Stimulated activated naive CD8-positive, alpha-beta T cell treated with anti-CD3 and anti-CD28 coated beads, Interleukin-15, Interleukin-2, amounts not matched to agents 100 ng/mL and 50 ng/mL, for 24 hours (primary cell): ENCODE results near the gene MED26.

ENCODE experiments used
- H3K27ac Mint-ChIP-seq: one replicate; pipeline ENCODE4 v1.8.0; 2021; ENCODE audit warnings: mild to moderate bottlenecking, mixed read lengths
- H3K27me3 Mint-ChIP-seq: one replicate; pipeline ENCODE4 v1.8.0; 2021; ENCODE audit warnings: mixed read lengths
- H3K36me3 Mint-ChIP-seq: one replicate; pipeline ENCODE4 v1.8.0; 2021; ENCODE audit warnings: low read depth, mixed read lengths
- H3K4me1 Mint-ChIP-seq: one replicate; pipeline ENCODE4 v1.8.0; 2021; ENCODE audit warnings: low read depth, mixed read lengths
- H3K4me3 Mint-ChIP-seq: one replicate; pipeline ENCODE4 v1.8.0; 2021; ENCODE audit warnings: mild to moderate bottlenecking, mixed read lengths
- H3K9me3 Mint-ChIP-seq: one replicate; pipeline ENCODE4 v1.8.0; 2021; ENCODE audit warnings: mixed read lengths

MED26 gene

GRCh38 chr19:16611121-16611520, 16.9 kb downstream of the MED26 start:
- H3K4me3 Mint-ChIP-seq, result no peak overlapping the region
- no peaks in the 10 kb centered on the region for H3K9me3 Mint-ChIP-seq
- H3K27me3 Mint-ChIP-seq, result no peaks in the 10 kb centered on the region
- H3K4me1 Mint-ChIP-seq, result peaks cover 67% of the 10 kb centered on the region
- H3K36me3 Mint-ChIP-seq, result no peaks in the 10 kb centered on the region
- H3K27ac Mint-ChIP-seq, result peak overlapping the region; percentile 13

- H3K9me3 Mint-ChIP-seq, result no peaks in the 10 kb centered on the region
- H3K27me3 Mint-ChIP-seq, result no peaks in the 10 kb centered on the region
- no peaks in the 10 kb centered on the region for H3K36me3 Mint-ChIP-seq
- H3K4me1 Mint-ChIP-seq, result peaks cover 66% of the 10 kb centered on the region
- H3K4me3 Mint-ChIP-seq, result no peak overlapping the region
- no peak overlapping the region for H3K27ac Mint-ChIP-seq
These were observed 18.3 kb downstream of the MED26 start for GRCh38 chr19:16609511-16610200.

GRCh38 chr19:16608290-16608739, 19.7 kb downstream of the MED26 start:
- Mint-ChIP-seq H3K4me1 (peaks cover 59% of the 10 kb centered on the region), H3K4me3 (no peak overlapping the region), H3K36me3 (no peaks in the 10 kb centered on the region), H3K9me3 (no peaks in the 10 kb centered on the region), H3K27me3 (no peaks in the 10 kb centered on the region), H3K27ac (no peak overlapping the region)

DNA sequence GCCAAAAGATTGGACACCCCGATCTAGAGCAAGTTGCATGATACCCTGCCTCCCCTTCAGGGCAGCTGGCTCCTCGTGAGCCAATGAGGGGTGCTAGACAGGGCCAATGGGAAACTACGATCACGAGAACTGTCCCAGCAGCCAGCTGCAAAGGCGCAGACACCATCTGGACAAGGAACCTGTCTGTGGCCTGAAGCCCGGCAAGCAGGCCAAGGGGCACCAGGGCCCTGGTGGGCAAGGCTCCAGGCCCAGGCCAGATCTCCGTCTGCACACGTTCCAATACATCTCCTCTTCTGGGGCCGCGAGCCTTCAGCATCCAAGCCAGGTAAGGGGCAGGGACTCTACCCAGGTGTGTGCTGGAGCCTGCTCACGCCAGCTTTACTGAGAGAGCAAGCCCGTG, 20.2 kb downstream of the MED26 start:
- H3K36me3 Mint-ChIP-seq, result no peaks in the 10 kb centered on the region
- H3K9me3 Mint-ChIP-seq, result no peaks in the 10 kb centered on the region
- no peak overlapping the region for H3K4me3 Mint-ChIP-seq
- peaks cover 58% of the 10 kb centered on the region for H3K4me1 Mint-ChIP-seq
- H3K27ac Mint-ChIP-seq, result no peak overlapping the region
- no peaks in the 10 kb centered on the region for H3K27me3 Mint-ChIP-seq

- Mint-ChIP-seq H3K27ac (no peak overlapping the region), H3K36me3 (no peaks in the 10 kb centered on the region), H3K4me1 (peaks cover 36% of the 10 kb centered on the region), H3K27me3 (no peaks in the 10 kb centered on the region), H3K9me3 (no peaks in the 10 kb centered on the region), H3K4me3 (no peak overlapping the region)
These were observed 22.4 kb downstream of the MED26 start for GRCh38 chr19:16605553-16605994.

GRCh38 chr19:16605115-16605514, 22.9 kb downstream of the MED26 start:
- no peaks in the 10 kb centered on the region for H3K27me3 Mint-ChIP-seq

GRCh38 chr19:16604615-16605014, 23.4 kb downstream of the MED26 start:
- no peaks in the 10 kb centered on the region for H3K9me3 Mint-ChIP-seq
- no peak overlapping the region for H3K27ac Mint-ChIP-seq
- H3K27me3 Mint-ChIP-seq, result no peaks in the 10 kb centered on the region
- peaks cover 33% of the 10 kb centered on the region for H3K4me1 Mint-ChIP-seq
- H3K4me3 Mint-ChIP-seq, result no peak overlapping the region
- no peaks in the 10 kb centered on the region for H3K36me3 Mint-ChIP-seq

More at GRCh38 chr19:16605115-16605514, 22.9 kb downstream of the MED26 start:
- no peaks in the 10 kb centered on the region for H3K9me3 Mint-ChIP-seq
- H3K4me3 Mint-ChIP-seq, result no peak overlapping the region
- no peak overlapping the region for H3K27ac Mint-ChIP-seq
- peaks cover 36% of the 10 kb centered on the region for H3K4me1 Mint-ChIP-seq
- H3K36me3 Mint-ChIP-seq, result no peaks in the 10 kb centered on the region

DNA sequence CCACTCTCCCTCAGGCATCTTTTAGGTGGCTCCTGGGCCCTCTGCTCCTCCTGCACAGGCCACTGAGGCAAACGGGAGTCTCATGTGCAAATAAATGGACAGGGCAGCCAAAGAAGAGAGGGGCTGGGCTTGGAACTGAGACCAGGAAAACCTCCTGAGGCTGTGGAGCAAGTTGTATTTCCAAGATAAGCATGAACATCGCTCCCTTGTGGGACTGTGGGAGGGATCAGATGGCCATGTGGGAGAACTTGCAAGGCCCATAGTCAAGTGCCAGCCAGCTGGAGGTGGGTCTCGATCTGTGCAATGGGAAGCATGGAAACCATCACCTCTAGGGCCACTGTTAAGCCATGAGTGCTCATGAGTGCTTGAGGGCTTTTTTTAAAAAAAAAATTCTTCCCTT, 24.9 kb downstream of the MED26 start:
- Mint-ChIP-seq H3K9me3 (no peaks in the 10 kb centered on the region), H3K36me3 (no peaks in the 10 kb centered on the region), H3K27ac (no peak overlapping the region), H3K4me3 (no peak overlapping the region), H3K4me1 (peaks cover 30% of the 10 kb centered on the region), H3K27me3 (no peaks in the 10 kb centered on the region)

DNA sequence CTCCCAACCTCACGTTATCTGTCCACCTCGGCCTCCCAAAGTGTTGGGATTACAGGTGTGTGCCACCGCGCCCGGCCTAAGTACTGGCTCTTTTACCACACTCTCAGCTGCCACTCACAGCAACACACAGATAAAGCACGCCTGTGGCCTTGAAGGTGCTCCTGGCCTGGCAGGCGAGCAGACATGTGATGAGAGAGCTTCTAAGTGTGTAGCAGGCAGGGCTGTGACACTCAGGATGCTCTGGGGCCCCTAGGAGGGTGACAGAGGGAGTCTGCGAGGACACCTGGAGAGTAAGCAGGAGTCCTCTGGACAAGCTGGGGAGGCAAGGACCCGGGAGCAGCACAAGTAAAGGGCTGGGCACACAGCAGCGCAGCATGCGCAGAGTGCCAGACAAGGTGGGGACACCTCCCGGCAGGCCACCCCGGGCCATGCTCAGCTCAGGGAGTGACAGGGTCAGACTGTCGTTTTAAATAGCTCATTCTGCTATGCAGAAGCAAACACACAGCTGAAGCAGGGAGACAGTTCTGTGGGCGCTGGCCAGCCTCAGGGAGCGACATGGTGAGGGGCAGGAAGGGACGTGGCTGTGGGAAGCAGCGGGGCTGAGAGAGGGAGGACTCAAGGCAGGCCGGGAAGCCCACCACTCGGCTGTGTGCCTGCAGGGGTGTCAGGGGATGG, 26.5 kb downstream of the MED26 start:
- H3K36me3 Mint-ChIP-seq, result no peaks in the 10 kb centered on the region
- no peaks in the 10 kb centered on the region for H3K27me3 Mint-ChIP-seq
- H3K4me3 Mint-ChIP-seq, result no peak overlapping the region
- no peak overlapping the region for H3K27ac Mint-ChIP-seq
- no peaks in the 10 kb centered on the region for H3K9me3 Mint-ChIP-seq
- peaks cover 37% of the 10 kb centered on the region for H3K4me1 Mint-ChIP-seq

GRCh38 chr19:16600824-16601223, 27.2 kb downstream of the MED26 start:
- Mint-ChIP-seq H3K27me3 (no peaks in the 10 kb centered on the region), H3K9me3 (no peaks in the 10 kb centered on the region), H3K4me3 (no peak overlapping the region), H3K36me3 (no peaks in the 10 kb centered on the region), H3K4me1 (peaks cover 42% of the 10 kb centered on the region), H3K27ac (no peak overlapping the region)

GRCh38 chr19:16599655-16600346, 28.2 kb downstream of the MED26 start:
- no peak overlapping the region for H3K4me3 Mint-ChIP-seq

DNA sequence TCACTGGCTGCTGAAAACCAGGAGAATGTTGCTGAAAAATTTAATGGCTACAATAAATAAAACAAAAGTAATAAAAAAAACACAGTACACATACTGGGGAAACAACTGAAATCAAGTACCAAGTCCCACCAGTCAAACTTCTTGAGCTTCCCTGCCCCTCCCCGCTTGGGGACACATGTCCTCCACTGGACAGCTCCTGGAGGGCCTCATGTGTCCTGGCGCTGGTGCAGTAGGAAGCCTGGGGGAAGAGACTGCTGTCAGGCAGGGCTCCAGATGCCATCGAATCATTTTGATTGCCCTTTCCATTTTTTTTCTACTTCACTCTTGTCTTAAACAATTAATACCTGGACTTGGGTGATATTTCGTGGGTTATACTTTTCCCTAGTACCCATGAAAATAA, 29.2 kb downstream of the MED26 start:
- Mint-ChIP-seq H3K4me3 (no peak overlapping the region), H3K36me3 (no peaks in the 10 kb centered on the region), H3K27ac (no peak overlapping the region)

More at GRCh38 chr19:16599655-16600346, 28.2 kb downstream of the MED26 start:
- no peaks in the 10 kb centered on the region for H3K36me3 Mint-ChIP-seq
- no peaks in the 10 kb centered on the region for H3K27me3 Mint-ChIP-seq
- H3K9me3 Mint-ChIP-seq, result no peaks in the 10 kb centered on the region
- H3K27ac Mint-ChIP-seq, result no peak overlapping the region
- peaks cover 42% of the 10 kb centered on the region for H3K4me1 Mint-ChIP-seq

GRCh38 chr19:16596399-16596798, 31.6 kb downstream of the MED26 start:
- Mint-ChIP-seq H3K4me3 (no peak overlapping the region), H3K36me3 (peaks cover 5% of the 10 kb centered on the region), H3K27me3 (no peaks in the 10 kb centered on the region), H3K9me3 (no peaks in the 10 kb centered on the region), H3K27ac (no peak overlapping the region), H3K4me1 (peaks cover 72% of the 10 kb centered on the region)

More for the DNA sequence above, 29.2 kb downstream of the MED26 start:
- Mint-ChIP-seq H3K27me3 (no peaks in the 10 kb centered on the region), H3K4me1 (peaks cover 50% of the 10 kb centered on the region), H3K9me3 (no peaks in the 10 kb centered on the region)

DNA sequence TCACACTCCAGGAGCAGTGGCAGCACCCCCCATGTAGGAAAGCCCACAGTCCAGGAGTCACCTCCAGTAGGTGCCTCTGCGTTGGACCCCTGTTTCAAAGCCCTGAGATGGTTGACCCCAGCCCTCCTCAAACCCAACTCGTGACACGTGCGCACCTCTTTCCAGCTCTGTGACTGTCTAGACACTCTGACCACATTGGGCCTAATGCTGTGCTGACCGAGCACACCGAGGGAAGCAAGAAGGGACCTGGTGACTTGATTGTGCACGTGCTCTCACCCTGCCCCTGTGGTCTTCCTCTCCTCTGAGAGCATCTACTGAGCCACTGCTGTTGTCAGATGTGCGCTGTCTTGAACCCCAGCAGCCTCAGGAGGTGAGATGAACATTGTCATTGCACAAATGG, 32.9 kb downstream of the MED26 start:
- Mint-ChIP-seq H3K36me3 (peaks cover 5% of the 10 kb centered on the region), H3K27ac (peak overlapping the region; percentile 89), H3K9me3 (no peaks in the 10 kb centered on the region), H3K4me3 (peak overlapping the region; percentile 75), H3K4me1 (peaks cover 74% of the 10 kb centered on the region), H3K27me3 (no peaks in the 10 kb centered on the region)

DNA sequence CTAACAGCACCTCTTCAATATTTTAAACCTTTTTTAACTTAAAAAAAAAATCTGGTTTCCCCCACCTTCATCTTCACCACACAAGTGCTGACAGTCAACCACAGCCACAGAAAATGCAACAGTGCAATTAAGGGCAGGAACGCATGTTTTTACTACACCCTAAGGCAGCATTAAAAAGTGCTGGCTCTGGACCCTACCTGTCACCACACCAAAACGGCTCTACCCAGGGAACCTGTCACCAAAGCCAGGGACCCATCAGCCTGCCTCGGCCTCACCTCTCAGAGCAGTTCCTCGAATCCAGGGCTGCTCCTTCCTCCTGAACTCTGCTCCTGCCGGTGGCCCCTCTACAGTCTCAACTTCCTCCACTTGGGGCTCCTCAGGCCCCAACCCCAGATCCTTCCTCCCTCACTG, 33.3 kb downstream of the MED26 start:
- no peaks in the 10 kb centered on the region for H3K27me3 Mint-ChIP-seq

More for the DNA sequence above, 33.3 kb downstream of the MED26 start:
- Mint-ChIP-seq H3K4me3 (peak overlapping the region; percentile 75), H3K9me3 (no peaks in the 10 kb centered on the region), H3K36me3 (peaks cover 5% of the 10 kb centered on the region), H3K4me1 (peaks cover 79% of the 10 kb centered on the region), H3K27ac (peak overlapping the region; percentile 89)
